ENCODE results near the gene TTPAL.

Gene TTPAL

GRCh38 chr20:44442298-44443070 lies 33.2 kb upstream of the TTPAL start:
- no peak for DNase-seq

GRCh38 chr20:44445742-44446710 lies 29.6 kb upstream of the TTPAL start:
- no peak for DNase-seq

GRCh38 chr20:44447827-44448419 lies 27.8 kb upstream of the TTPAL start:
- DNase-seq: no peak

- DNase-seq: no peak
These were observed 26.7 kb upstream of the TTPAL start for GRCh38 chr20:44448753-44449546.

- no peak for DNase-seq
These were observed 25.8 kb upstream of the TTPAL start for GRCh38 chr20:44449864-44450263.

- no peak for DNase-seq
These were observed 25.3 kb upstream of the TTPAL start for GRCh38 chr20:44450281-44450889.

- DNase-seq: no peak
These were observed 24.7 kb upstream of the TTPAL start for GRCh38 chr20:44450903-44451450.

- no peak for DNase-seq
These were observed 21.2 kb upstream of the TTPAL start for GRCh38 chr20:44454306-44454963.

GRCh38 chr20:44455126-44455525 lies 20.5 kb upstream of the TTPAL start:
- no peak for DNase-seq

- no peak for DNase-seq
These were observed 19.1 kb upstream of the TTPAL start for GRCh38 chr20:44456611-44457010.

- DNase-seq: no peak
These were observed 18.7 kb upstream of the TTPAL start for GRCh38 chr20:44457016-44457415.

GRCh38 chr20:44459271-44459670 lies 16.4 kb upstream of the TTPAL start:
- no peak for DNase-seq

- peak in 1 of 2 donors; percentile 32 for DNase-seq
These were observed 14.9 kb upstream of the TTPAL start for GRCh38 chr20:44460795-44461141.

GRCh38 chr20:44461142-44461802 lies 14.4 kb upstream of the TTPAL start:
- DNase-seq: no peak

- no peak for DNase-seq
These were observed 13.9 kb upstream of the TTPAL start for GRCh38 chr20:44461803-44462174.

- DNase-seq: no peak
These were observed 12.2 kb upstream of the TTPAL start for GRCh38 chr20:44463466-44463865.

GRCh38 chr20:44464514-44464913 lies 11.2 kb upstream of the TTPAL start:
- no peak for DNase-seq

GRCh38 chr20:44465001-44465560 lies 10.6 kb upstream of the TTPAL start:
- DNase-seq: no peak

GRCh38 chr20:44467289-44467883 lies 8.3 kb upstream of the TTPAL start:
- DNase-seq: no peak
